NCI-H146 treated with DMSO at 0.1 percent for 48 hours (cell line): Measurements from ENCODE around the gene AIM2.
"Not testable (repeated sequence)": the region's sequence is repeated elsewhere in the genome, so short reads cannot be mapped to it uniquely, and the experiment has no call there.

ENCODE experiments used
- DNase-seq: peaks from one replicate; lab custom pipeline; 2025; ENCODE audit not compliant: unreplicated experiment; lab: John Stamatoyannopoulos, UW

Gene AIM2, protein sequence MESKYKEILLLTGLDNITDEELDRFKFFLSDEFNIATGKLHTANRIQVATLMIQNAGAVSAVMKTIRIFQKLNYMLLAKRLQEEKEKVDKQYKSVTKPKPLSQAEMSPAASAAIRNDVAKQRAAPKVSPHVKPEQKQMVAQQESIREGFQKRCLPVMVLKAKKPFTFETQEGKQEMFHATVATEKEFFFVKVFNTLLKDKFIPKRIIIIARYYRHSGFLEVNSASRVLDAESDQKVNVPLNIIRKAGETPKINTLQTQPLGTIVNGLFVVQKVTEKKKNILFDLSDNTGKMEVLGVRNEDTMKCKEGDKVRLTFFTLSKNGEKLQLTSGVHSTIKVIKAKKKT

DNA sequence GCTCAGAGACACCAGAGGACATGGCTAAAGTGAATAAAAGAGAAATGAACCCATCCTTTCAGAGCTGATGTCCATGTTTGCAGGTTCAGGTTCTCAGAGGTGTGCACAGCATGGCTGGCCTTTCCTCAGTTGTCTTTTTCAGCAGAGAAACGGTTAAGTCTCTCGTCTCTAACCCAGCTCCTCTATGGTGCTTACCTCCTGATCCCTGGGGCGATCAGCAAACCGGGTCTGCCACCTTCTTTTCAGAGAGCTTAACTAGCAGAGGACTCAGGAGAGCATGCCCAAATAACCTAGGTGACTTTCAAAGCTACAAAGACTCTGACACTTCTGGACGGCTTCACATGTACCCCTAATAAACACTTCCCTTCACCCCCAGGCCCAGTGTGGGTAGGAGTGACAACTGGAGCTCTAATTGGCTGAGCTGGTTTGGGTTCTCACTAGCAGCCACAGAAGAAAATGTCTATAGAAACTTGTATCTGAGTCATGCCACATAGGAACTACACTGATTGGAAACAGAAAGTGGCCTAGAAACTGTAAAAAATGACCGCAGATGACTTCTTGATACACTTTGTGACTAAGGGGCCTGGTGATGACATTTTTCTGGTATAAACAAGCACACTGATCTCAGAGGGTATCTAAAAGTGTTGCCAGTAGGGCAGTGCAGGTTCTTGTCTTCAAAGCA, at the start of gene AIM2:
Gene AIM2, minus strand, starts transcription at position 329 of the 682 bp plus-strand sequence. CDS start 3,267 bp downstream, outside the sequence.
- no peak for DNase-seq

- no peak for DNase-seq
Measured at GRCh38 chr1:159123587-159123986, 47.0 kb upstream of the AIM2 start.

DNA sequence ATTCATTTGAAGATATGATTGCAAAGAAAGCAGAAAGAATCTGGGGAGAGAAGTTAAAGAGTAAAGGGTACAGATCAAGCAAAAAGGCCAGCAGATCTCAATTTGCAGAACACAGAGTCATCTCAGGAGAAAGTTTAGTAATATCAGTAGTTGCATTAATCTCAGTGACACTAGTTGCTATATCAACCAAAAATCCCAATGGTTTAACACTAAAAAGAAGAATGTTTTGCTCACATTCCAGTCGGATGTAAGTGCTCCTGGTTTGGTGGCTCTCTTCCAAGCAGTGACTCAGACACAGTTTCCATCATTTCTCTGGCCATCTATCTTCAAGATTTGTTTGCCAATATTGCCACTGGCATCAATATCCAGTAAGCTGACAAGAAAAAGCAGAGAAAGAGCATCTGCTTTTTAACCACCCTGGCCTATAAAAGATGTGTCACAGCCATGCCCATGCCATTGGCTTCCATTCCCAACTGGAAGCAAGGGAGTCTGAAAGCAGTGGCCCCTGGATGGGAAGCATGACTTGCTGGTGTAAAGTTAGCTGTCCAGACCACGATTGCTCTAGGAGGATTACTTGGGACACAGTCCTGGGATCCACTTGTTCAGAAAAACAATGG, 45.5 kb upstream of the AIM2 start:
- no peak for DNase-seq

DNA sequence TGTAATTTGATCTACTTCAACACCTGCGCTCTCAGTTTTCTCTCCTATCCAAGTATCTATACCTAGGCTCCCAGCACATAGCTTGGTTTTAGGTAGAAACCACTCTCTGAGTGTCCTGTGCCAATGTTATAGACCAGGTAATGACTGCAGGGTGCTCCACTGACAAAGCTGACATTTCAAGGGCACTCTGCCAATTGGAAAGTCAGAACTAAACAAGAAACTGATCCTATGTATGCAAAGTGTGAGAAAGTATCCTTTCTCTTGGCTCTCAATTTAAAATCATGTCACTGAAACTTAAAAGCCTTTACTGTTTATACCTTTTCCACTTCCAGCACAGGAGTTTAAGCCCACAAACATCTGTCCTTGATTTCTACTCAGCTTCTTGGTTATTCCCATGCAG, 45.0 kb upstream of the AIM2 start:
- no peak for DNase-seq

GRCh38 chr1:159120317-159120716, 43.8 kb upstream of the AIM2 start:
- DNase-seq = no peak

- DNase-seq = no peak
Measured at GRCh38 chr1:159113596-159114433, 37.2 kb upstream of the AIM2 start.

- not testable (repeated sequence) for DNase-seq
Measured at GRCh38 chr1:159103021-159103420, 26.5 kb upstream of the AIM2 start.

- DNase-seq = no peak
Measured at GRCh38 chr1:159100589-159100988, 24.0 kb upstream of the AIM2 start.

GRCh38 chr1:159098596-159098995, 22.0 kb upstream of the AIM2 start:
- no peak for DNase-seq

GRCh38 chr1:159092036-159092760, 15.6 kb upstream of the AIM2 start:
- no peak for DNase-seq

DNA sequence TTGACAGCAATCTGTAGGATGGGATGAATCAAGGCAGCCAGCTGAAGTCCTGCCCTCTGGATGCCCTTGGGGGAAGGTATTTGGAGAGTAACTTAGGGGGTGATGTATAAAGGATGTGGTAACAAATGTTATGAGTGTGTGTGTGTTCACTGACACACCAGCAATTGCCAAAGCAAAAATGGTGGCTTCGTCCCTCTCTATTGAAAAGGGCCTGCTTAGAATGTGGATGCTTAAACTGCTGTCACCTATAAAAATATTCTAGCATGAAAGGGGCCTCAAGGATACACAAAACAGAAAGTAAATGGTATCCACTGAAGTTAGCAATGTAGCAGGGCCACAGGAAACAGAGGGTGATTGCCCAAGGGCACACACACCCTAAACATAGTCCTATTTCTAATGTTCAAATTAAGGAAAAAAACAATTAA, 15.1 kb upstream of the AIM2 start:
- DNase-seq = no peak

- no peak for DNase-seq
Measured at GRCh38 chr1:159091180-159091560, 14.6 kb upstream of the AIM2 start.

DNA sequence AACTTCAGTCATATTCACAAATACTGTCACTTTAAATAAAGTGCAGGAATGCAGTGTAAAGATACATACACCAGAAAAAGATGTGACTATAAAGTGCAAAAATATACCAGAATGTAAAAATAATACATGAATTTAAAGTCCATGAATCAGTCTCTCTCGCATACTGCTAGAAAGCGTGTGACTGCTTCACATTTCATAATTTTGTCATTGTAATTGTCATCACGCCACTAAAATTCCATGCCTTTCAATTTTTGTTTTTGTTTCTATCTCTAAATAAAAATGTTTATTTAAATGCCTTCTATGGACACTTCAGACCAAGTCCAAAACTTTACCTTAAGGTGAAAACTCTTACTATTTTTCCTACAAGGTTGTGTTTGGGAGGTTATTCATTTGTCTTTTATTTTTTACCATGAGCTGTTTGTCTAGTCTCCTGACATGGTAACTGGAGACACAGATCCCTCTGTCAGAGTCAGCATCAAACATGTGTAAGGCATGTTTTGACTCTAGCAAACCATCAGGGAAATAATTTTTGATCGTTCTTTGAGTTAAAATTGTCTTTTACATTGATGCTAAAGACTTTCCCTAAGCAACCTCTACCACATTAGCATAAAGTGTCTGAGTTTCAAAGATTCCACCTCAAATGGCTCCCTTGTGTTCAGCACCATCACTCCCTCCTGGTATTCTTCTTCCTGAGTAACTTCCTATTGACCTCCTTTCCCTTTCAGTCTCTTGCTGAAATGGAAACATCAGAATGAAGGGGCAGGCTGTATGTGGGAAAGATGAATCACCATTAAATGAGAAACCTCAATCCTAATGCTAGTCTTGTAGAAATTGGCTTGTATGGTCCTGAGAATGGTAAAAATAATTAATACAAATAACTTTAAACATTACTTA, 14.0 kb upstream of the AIM2 start:
- DNase-seq = no peak

DNA sequence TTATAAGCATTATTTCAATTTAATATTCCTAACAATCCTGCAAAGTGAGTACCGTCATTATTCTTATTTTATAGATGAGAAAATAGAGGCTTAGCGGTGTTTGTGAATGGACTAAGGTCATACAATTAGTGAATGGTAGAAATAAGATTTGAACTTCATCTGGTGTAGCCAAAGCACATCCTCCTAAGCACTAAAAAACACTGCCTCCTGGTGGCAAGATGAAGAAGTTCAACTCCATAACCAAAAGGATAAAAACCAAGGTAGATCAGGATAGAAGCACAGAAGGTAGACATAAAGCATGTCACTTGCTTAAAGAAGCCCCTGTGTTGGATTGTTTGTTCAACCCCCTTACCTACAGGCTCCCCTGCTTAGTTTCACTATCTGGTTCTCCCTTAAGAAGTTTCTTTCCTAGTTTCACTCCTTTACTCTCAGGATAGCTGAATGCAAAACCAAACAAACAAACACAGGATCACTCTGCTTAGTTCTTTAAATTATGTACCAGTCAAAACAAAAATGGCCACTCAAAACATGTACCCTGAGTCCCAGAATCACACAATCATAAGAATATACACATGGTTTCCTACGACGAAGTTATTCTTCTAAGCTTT, 12.7 kb upstream of the AIM2 start:
- DNase-seq = no peak

GRCh38 chr1:159088546-159089183, 12.1 kb upstream of the AIM2 start:
- no peak for DNase-seq

- DNase-seq = no peak
Measured at GRCh38 chr1:159088050-159088449, 11.5 kb upstream of the AIM2 start.

GRCh38 chr1:159084867-159085266, 8.3 kb upstream of the AIM2 start:
- no peak for DNase-seq

- no peak for DNase-seq
Measured at GRCh38 chr1:159084152-159084551, 7.6 kb upstream of the AIM2 start.

DNA sequence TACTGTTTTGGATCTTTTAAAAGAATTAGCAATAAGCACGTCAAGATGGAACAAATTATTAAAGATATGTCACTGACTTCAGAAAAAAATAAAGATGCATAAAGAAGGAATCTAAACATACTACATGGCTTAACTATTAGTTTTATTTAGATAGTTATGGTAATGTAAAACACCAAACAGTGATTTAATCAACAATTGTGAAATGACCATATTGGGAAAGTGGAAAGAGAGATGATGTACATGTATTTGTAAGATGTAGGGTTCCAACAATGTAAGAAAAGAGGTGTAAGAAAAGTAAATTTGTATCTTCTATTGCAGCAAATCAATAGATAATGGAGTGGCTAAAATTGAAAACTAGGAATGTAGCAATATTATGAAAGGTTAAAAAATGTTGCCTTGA, 6.4 kb upstream of the AIM2 start:
- no peak for DNase-seq
